GM18511 (cell line): Measurements from ENCODE around the gene MYO10.
"Not testable (repeated sequence)": the region's sequence is repeated elsewhere in the genome, so short reads cannot be mapped to it uniquely, and the experiment has no call there.

Experiments
- ATAC-seq: cut with Tn5 transposase; IDR thresholded peaks from one replicate; pipeline ENCODE4 v1.9.1; 2021; ENCODE audit warnings: mild to moderate bottlenecking, moderate library complexity; ENCODE audit not compliant: unreplicated experiment

Gene MYO10

DNA sequence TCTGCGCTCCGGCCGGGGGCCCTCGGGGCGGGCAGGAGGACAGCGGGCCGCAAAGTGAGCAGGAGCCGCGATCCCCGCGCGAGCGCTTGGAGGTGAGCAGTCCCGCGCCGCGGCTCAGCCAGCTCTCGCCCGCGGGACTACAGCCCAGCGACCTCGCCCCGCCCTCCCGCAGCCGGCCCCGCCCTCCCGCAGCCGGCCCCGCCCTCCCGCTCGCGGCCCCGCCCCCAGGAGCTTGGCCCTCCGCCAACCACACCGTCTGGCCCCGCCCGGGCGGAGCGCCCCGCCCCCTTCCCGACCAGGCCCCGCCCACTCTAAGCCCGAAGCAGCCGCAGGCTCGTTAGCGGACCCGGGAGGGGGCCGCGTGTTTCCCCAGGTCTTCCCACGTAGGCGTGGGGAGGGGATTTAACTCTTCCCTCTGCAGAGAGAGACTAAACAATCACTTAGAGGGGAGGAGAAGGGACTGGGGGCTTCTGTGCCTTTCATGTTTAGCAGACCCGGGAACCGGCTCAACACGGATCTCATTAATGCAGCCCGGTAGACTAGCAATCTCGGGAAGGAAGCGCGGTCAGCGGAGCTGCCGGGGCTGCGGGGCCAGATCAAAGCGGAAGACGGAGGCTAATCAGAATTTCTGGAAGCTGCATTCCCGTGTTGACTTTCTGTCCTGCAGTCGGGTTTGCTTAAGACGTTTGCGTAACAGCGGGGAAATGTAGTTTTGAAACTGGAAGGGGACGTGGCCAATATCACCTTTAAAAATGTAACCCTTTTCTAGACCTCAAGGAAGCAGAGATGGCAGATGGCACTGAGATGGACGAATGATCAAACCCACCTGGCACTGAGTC, at the start of gene MYO10:
Gene MYO10 (minus strand): TSS at position 139 of the 839 bp plus-strand sequence. CDS start 480 bp downstream, outside the sequence.
- ATAC-seq: peak; percentile 59

- ATAC-seq: not testable (repeated sequence)
These were observed 49.2 kb upstream of the MYO10 start for GRCh38 chr5:16985304-16985703.

DNA sequence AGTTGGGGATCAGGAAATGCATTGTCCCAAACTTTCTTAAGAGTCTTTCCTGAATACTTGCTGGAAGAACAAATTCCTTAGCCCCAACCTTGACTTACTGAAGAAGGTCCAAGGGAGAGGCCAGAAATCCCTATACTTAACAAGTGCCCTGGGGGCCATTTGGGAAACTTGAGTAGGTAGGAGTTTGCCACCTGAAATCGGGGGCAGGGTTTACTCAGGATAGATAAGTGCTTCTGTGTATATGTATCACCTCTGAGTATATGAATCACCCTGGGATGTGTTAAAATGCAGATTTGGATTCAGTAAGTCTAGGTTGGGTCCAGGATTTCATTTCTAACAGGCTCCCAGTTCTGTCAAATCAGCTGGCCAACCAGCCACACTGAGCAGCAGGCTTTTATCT, 47.9 kb upstream of the MYO10 start:
- ATAC-seq: no peak

- ATAC-seq: no peak
These were observed 47.0 kb upstream of the MYO10 start for GRCh38 chr5:16983022-16983639.

- no peak for ATAC-seq
These were observed 45.6 kb upstream of the MYO10 start for GRCh38 chr5:16981700-16982099.

DNA sequence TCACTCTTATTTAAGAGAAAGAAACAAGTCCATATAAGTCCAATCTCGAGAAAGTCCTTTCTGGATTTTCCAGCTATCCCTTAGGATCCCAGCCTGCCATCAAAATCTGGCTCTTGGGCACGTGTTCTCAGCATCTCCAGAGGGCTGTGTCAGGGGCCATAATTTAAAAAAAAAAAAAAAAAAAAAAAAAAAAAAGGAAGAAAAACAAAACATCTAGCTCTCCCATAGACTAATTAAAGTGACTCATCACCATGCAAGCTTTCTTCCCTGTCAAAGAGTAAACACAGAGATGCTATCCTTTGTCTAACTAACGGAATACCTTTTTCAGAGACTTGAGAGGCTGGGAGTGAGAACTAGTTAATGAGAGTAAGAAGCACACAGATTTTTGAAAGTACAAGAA, 44.9 kb upstream of the MYO10 start:
- ATAC-seq: no peak

DNA sequence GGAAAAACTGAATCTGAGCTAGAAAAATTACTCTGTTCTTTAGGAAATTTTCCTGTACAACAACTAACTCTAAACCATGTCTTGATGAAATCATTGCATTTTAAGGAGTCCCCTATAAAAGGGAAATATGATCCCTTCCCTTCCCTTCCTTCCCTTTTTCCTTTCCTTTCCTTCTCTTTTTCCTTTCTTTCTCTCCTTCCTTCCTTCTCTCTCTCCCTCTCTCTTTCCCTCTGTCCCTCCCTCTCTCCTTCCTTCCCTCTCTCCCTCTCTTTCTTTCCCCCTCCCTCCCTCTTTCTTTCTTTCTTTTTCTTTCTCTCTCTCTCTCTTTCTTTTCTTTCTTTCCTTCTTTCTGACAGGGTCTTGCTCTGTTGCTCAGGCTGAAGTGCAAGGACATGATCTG, 42.2 kb upstream of the MYO10 start:
- ATAC-seq: no peak

DNA sequence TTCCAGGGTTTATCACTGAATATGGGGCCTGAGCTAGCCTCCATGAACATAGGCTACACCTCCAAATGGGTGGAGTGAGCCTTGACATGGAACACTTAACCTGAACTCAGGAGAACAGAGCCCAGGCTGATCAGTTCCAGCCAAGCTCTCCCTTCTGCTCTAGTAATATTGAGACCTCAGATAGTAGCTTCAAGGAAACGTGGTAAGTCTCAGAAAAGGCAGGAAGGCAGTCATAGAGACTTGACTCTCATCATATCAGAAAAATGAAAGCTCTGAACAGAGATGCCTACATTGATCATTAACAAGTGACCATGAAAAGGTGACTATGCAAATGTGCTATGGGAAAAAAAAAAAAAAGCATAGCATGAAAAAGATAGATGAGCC, 40.5 kb upstream of the MYO10 start:
- peak; percentile 80 for ATAC-seq

DNA sequence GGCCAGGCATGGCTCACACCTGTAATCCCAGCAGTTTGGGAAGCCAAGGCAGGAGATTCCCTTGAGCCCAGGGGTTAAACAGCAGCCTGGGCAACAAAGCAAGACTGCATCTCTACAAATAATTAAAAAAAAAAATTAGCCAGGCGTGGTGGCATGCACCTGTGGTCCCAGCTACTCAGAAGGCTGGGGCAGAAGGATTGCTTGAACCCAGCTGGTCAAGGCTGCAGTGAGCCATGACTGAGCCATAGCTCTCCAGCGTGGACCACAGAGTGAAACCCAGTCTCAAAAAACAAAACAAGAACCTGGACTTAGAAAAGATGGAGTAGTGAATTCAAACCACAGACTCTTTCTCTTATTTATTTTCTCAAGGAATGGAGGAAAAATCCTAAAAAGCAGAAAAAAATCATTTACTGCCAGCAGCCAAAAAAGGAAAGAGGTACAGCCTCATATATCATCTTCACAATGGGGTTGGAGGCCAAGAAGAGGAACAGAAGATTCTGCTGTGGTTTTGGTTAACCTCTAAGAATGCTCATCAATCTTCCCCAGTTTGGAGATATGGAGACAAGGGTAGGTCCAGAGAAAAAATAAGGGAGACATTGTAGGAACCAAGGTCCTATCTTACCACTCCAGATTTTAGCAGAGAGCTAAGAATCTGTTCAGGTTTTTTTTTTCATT, 40.0 kb upstream of the MYO10 start:
- ATAC-seq: peak; percentile 86

GRCh38 chr5:16974981-16975380, 38.9 kb upstream of the MYO10 start:
- ATAC-seq: no peak

GRCh38 chr5:16970826-16971225, 34.7 kb upstream of the MYO10 start:
- ATAC-seq: no peak

GRCh38 chr5:16970260-16970659, 34.2 kb upstream of the MYO10 start:
- ATAC-seq: no peak

DNA sequence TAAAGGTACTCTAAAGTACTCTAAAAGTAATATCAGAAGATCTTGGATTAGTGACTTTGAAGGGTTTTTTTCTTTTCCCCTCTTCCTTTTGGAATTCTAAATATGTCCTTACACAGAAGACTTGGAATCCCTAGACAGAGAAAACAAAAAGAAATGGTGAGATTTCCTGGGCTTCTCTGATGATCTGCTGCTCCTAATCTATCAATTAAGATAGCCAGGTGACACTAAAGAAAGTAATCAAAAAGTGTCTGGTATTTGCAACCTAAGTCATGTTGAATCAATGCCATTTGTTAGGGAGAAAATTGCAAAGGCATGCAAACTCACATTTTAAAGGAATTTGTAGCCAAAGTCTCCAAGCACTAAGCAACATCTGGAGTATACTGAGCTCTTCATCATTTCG, 29.5 kb upstream of the MYO10 start:
- no peak for ATAC-seq

DNA sequence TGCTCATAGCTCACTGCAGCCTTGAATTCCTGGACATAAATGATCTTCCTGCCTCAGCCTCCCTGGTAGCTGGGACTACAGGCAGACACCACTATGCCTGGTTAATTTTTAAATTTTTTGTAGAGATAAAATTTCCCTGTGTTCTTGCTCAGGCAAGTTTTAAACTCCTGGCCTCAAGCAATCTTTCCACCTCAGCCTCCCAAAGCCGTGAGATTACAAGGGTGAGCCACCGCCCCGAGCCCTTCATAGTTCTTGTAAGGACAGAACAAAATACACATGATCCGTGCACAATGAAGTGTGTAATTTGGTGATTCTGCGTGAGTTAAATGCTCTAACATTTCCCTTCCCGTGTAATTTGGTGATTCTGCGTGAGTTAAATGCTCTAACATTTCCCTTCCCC, 27.7 kb upstream of the MYO10 start:
- ATAC-seq: no peak

- no peak for ATAC-seq
These were observed 25.0 kb upstream of the MYO10 start for GRCh38 chr5:16961131-16961530.

- no peak for ATAC-seq
These were observed 21.5 kb upstream of the MYO10 start for GRCh38 chr5:16957304-16958196.

DNA sequence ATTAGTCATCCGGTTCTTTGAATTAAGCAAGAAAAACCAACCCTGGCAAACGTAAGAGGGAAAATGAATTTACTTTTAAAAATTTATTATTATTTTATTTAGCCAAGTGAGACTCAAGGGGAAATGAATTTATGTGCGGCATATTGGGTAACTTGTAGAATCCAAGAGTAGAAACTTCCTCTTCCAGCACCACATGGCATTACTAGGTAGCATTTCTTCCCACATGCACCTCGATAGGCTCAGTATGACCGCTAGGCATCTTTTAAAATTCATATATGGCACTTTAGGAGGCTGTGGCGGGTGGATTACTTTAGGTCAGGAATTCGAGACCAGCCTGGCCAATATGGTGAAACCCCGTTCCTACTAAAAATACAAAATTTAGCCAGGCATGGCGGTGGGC, 17.6 kb upstream of the MYO10 start:
- ATAC-seq: no peak

- ATAC-seq: no peak
These were observed 17.0 kb upstream of the MYO10 start for GRCh38 chr5:16952968-16953671.

- ATAC-seq: no peak
These were observed 10.6 kb upstream of the MYO10 start for GRCh38 chr5:16946725-16947124.

- ATAC-seq: no peak
These were observed 8.9 kb upstream of the MYO10 start for GRCh38 chr5:16944816-16945562.
